Measurements from ENCODE around the gene TTC27.

GRCh38 chr2:32735348-32735747 is 107.5 kb downstream of the TTC27 start:
- TF ChIP-seq POLR2AphosphoS5 (IDR thresholded peaks at IDR 0.05; ENCODE audit: borderline replicate concordance, low read depth, low read length) (no peak), EZH2 (IDR thresholded peaks at IDR 0.05) (no peak)
